Ovary (tissue), 3 donors: Measurements from ENCODE around the gene SHF.

Experiments used
- POLR2A ChIP-seq: fragments of 450-650 bp; IDR thresholded peaks from one replicate; pipeline ENCODE4 v1.6.1; 2017; ENCODE audit warnings: antibody characterized with exemption, mild to moderate bottlenecking, moderate library complexity
- TF ChIP-seq, protein P1 (sequence below), 3 donors: fragments of 450-650 bp in 2 of 3; fragments of 200-600 bp in 1 of 3; IDR thresholded peaks; one replicate each; pipeline versions ENCODE4 v1.5.1 to v1.8.0; 2016 to 2022; ENCODE audit warnings: antibody characterized with exemption in 3 of 3, mild to moderate bottlenecking in 1 of 3
- donor health status: DM: no; HTN: no; CAD: no.

DNA sequence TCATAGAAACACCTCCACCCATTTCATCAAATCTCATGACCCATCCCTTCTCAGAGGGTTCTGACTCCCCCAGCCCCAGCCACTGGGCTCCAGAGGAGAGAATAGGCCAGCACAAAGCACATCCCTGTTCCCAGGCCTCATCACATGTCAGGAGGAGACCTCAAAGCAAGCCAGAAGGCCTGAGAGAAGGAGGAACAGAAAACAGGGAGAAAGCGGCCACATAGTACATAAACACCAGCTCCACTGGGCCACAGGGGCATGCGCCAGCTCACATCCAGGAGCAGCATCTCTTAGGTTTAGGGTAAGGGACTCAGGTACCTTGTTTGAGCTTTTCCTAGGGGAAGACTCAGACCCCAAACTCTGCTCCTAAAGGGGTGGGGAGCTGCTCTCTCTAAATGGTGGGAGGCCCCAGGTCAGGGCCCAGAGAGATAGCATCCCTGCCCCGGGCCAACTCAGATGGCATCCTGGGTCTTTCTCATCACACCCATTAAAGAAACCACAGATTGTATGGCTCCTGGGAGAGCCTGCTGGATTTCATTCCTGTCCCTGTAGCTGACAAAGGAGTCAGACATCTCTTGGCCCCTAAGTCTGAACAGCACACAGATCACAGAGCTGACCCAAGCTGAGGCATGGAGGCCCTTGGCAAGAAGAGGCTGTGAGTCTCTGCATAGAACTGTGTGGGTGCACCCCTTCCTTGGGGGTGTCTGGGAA lies 2.5 kb downstream of the SHF start:
- TF ChIP-seq, protein P1, sequence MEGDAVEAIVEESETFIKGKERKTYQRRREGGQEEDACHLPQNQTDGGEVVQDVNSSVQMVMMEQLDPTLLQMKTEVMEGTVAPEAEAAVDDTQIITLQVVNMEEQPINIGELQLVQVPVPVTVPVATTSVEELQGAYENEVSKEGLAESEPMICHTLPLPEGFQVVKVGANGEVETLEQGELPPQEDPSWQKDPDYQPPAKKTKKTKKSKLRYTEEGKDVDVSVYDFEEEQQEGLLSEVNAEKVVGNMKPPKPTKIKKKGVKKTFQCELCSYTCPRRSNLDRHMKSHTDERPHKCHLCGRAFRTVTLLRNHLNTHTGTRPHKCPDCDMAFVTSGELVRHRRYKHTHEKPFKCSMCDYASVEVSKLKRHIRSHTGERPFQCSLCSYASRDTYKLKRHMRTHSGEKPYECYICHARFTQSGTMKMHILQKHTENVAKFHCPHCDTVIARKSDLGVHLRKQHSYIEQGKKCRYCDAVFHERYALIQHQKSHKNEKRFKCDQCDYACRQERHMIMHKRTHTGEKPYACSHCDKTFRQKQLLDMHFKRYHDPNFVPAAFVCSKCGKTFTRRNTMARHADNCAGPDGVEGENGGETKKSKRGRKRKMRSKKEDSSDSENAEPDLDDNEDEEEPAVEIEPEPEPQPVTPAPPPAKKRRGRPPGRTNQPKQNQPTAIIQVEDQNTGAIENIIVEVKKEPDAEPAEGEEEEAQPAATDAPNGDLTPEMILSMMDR (IDR thresholded peaks at IDR 0.05): no peak
- TF ChIP-seq POLR2A: no peak
